Measurements from ENCODE around the gene PFKL.
"Not testable (repeated sequence)": the region's sequence is repeated elsewhere in the genome, so short reads cannot be mapped to it uniquely, and the experiment has no call there.

The PFKL gene

DNA sequence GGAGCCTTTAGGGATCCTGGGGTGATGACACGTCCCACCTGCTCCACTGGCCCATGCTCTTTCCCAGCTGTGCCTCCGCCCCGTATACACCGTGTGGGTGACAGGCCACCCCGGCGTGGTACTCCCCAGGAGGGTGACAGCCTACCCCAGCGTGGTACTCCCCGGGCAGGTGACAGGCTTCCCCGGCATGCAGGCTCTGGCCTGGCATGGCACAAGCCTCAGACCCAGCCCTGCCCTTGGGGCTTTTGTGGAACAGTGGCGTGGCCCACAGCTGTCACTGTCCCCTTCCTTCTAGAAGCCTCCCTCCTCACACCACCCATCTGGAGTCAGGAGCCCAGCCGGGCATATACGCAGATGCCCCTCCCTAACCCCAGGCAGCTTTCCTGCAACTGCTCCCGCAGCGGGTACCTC is 4.7 kb upstream of the PFKL start:
- DNase-seq, result no peak

- no peak for DNase-seq
Measured at GRCh38 chr21:44295646-44296045, 4.2 kb upstream of the PFKL start.

GRCh38 chr21:44296103-44296519 is 3.7 kb upstream of the PFKL start:
- no peak for DNase-seq

- no peak for DNase-seq
Measured at GRCh38 chr21:44296916-44297315, 2.9 kb upstream of the PFKL start.

- DNase-seq, result peak; percentile 56
Measured at GRCh38 chr21:44297525-44298290, 2.1 kb upstream of the PFKL start.

DNA sequence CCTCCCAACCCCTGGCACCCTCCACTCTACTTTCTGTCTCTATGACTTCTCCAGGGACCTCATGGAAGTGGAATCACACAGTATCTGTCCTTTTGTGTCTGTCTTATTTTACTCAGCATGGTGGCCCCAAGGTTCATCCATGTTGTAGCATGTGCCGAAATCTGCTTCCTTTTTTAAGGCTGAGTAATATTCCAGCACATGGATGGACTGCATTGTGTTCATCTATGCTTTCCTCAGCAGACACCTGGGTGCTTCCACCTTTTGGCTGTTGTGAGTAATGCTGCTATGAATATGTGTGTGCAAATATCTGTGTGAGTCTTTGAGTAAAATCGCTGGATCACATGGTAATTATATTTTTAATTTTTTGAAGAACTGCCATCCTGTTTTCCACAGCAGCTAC is 1.6 kb upstream of the PFKL start:
- no peak for DNase-seq

GRCh38 chr21:44299085-44299457 is 782 bp upstream of the PFKL start:
- DNase-seq, result no peak

GRCh38 chr21:44300262-44300959 is 558 bp downstream of the PFKL start:
- no peak for DNase-seq

GRCh38 chr21:44301141-44301540 is 1.3 kb downstream of the PFKL start:
- no peak for DNase-seq

- no peak for DNase-seq
Measured at GRCh38 chr21:44301961-44302406, 2.1 kb downstream of the PFKL start.

GRCh38 chr21:44302573-44303401 is 2.9 kb downstream of the PFKL start:
- not testable (repeated sequence) for DNase-seq

GRCh38 chr21:44303490-44303981 is 3.7 kb downstream of the PFKL start:
- DNase-seq, result no peak

GRCh38 chr21:44304011-44304616 is 4.3 kb downstream of the PFKL start:
- no peak for DNase-seq

GRCh38 chr21:44304877-44305293 is 5.0 kb downstream of the PFKL start:
- DNase-seq, result peak; percentile 18

GRCh38 chr21:44305691-44306090 is 5.8 kb downstream of the PFKL start:
- no peak for DNase-seq

DNA sequence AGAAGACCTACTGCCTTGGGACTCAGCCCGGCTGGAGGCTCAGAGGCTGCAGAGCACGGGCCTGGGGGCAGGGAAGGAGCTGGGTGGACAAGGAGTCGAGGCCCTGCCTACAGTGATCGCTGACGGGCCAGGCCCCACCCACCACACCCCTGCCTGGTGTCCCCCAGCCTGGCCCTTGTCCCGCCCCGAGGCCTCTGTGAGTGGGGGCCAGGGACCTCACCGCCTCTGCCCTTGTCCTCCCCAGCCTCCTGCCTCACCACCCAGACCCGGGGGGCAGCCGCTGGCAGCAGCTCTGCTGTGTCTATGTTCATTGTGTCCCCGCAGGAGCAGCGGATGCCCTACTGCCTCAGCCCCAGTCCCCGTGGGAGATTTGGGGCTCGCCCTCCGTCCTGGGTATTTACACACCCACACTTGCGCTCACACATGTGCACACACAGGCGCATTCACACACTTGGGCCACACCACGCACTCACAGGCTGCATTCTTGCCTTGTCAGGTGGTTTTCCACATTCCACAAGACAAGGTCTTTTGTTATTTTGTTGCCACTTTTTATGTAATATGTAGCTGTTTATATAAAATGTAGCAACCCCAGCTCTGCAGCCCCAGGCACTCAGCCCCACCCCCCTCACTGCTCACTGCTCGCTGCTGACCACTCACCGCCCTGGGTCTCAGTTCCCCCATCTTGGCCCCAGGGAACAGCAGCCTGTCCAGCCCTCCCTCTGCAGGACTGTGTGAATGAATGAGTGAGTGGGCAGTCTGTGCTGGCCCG is 7.3 kb downstream of the PFKL start:
- DNase-seq, result no peak

- no peak for DNase-seq
Measured at GRCh38 chr21:44310628-44311507, 11.0 kb downstream of the PFKL start.

GRCh38 chr21:44312089-44312488 is 12.2 kb downstream of the PFKL start:
- no peak for DNase-seq

DNA sequence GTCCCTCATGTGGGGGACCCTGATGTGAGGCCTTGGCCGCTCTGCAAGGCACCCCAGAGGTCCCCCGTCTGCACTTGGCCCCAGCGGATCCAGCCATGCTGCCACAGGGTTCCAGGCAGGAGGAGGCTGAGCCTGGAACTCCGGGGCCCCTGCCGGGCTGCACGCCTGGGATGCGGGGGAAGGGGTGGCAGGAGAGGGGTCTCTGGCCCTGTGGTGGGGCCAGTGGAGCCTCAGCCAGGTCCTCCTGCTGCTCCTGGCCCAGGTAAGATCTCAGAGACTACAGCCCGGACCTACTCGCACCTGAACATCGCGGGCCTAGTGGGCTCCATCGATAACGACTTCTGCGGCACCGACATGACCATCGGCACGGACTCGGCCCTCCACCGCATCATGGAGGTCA is 12.9 kb downstream of the PFKL start:
- no peak for DNase-seq

DNA sequence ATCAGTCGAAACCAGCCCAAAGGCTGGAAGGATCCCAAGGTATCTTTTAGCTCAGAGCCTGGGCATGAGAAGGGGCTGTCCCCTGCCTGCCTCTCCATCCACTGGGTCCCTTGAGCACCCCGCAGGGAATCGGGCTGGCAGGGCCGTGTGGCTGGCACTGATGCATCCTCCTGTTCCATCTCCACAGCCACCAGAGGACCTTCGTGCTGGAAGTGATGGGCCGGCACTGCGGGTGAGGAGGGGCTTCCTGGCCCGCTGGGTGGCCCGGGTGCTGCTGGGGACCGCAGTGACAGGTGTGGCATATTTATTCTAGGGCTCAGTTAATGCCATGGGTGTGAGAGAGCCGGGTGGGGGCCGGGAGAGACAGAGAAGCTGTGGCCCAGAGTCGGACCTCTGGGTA is 13.6 kb downstream of the PFKL start:
- DNase-seq, result no peak

GRCh38 chr21:44314128-44314527 is 14.3 kb downstream of the PFKL start:
- DNase-seq, result no peak
